WTC11 (cell line): ENCODE data around the gene CYB561D2.
A peak's percentile ranks its signal among the peaks of the same experiment; 100 is the strongest.

Experiments used
- ATF3 ChIP-seq: sonication (generic); formaldehyde crosslinking; conservative IDR thresholded peaks from 2 replicates; pipeline ENCODE4 v1.8.1; 2022; ENCODE audit warnings: mild to moderate bottlenecking, missing genetic modification reagents
- CREB1 ChIP-seq: sonication (generic); formaldehyde crosslinking; IDR thresholded peaks from 2 replicates; pipeline ENCODE4 v1.8.0; 2023; ENCODE audit warnings: mild to moderate bottlenecking, missing genetic modification reagents
- ESRRA ChIP-seq: sonication (generic); formaldehyde crosslinking; IDR thresholded peaks from 2 replicates; pipeline ENCODE4 v1.8.1; 2022; ENCODE audit warnings: mild to moderate bottlenecking, missing genetic modification reagents, borderline replicate concordance
- GRHL2 ChIP-seq: fragments of 250-450 bp; sonication (Bioruptor Pico); IDR thresholded peaks from 2 replicates; pipeline ENCODE4 v1.8.0; 2022; ENCODE audit warnings: mild to moderate bottlenecking, moderate library complexity; ENCODE audit not compliant: insufficient replicate concordance, severe bottlenecking
- NFE2L1 ChIP-seq: sonication (generic); formaldehyde crosslinking; IDR thresholded peaks from 2 replicates; pipeline ENCODE4 v1.8.1; 2023; ENCODE audit warnings: missing genetic modification reagents
- SMAD3 ChIP-seq: sonication (generic); formaldehyde crosslinking; IDR thresholded peaks from 2 replicates; pipeline ENCODE4 v1.8.0; 2022; ENCODE audit warnings: missing genetic modification reagents, mild to moderate bottlenecking, borderline replicate concordance
- SP1 ChIP-seq: sonication (generic); formaldehyde crosslinking; conservative IDR thresholded peaks from 2 replicates; pipeline ENCODE4 v1.8.1; 2022; ENCODE audit warnings: missing genetic modification reagents
- TEAD4 ChIP-seq: sonication (generic); formaldehyde crosslinking; IDR thresholded peaks from 2 replicates; pipeline ENCODE4 v1.8.0; 2022; ENCODE audit warnings: mild to moderate bottlenecking, missing genetic modification reagents
- ZBTB21 ChIP-seq: sonication (generic); formaldehyde crosslinking; IDR thresholded peaks from 2 replicates; pipeline ENCODE4 v1.8.1; 2023; ENCODE audit warnings: mild to moderate bottlenecking, missing genetic modification reagents, borderline replicate concordance
- ZNF232 ChIP-seq: sonication (generic); formaldehyde crosslinking; IDR thresholded peaks from 2 replicates; pipeline ENCODE4 v1.8.0; 2022; ENCODE audit warnings: mild to moderate bottlenecking, missing genetic modification reagents
- TF ChIP-seq, protein P1 (sequence below): sonication (generic); formaldehyde crosslinking; IDR thresholded peaks from 2 replicates; pipeline ENCODE4 v1.8.1; 2022; ENCODE audit warnings: mild to moderate bottlenecking, missing genetic modification reagents, moderate library complexity, borderline replicate concordance
- TF ChIP-seq, protein P2 (sequence below): fragments of 200-600 bp; IDR thresholded peaks from 2 replicates; pipeline ENCODE4 v1.8.0; 2022; ENCODE audit warnings: antibody characterized with exemption

DNA sequence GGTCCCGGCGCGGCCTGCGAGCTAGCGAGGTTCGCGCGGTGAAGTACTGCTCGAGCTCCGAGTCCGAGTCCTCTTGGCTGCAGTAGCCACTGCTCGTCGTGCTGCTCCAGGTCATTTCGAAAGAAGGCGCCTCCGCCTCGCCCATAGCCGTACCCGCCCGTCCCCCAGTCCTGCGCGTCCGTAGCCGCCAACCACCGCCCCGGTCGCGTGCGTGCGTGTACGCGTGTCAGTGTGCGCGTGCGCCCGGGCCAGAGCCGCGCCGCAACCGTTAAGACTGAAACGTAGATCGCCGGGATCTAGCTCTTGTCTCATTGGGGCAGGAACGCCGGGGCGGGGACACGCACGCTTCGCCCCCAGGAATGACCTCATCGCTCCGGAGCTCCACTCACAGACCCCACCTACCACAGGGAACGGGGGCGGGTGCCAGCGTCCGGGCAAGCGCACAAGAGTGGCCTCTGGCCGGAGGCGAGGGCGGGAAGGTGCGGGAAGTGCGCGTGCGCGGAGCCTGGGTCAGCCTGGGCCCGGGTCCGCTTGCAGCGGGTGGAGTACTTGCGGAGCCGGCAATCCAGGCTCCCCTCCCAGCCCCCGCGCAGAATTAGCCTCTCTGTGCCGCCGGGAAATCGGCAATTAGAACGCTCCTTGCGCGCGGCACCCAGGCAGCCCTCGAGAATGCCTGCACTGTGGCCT is 13.3 kb upstream of the CYB561D2 start:
- TF ChIP-seq, protein P1, sequence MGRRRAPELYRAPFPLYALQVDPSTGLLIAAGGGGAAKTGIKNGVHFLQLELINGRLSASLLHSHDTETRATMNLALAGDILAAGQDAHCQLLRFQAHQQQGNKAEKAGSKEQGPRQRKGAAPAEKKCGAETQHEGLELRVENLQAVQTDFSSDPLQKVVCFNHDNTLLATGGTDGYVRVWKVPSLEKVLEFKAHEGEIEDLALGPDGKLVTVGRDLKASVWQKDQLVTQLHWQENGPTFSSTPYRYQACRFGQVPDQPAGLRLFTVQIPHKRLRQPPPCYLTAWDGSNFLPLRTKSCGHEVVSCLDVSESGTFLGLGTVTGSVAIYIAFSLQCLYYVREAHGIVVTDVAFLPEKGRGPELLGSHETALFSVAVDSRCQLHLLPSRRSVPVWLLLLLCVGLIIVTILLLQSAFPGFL (CRISPR knock-in tag) = 0 out of 2 replicates have a peak, but pooled peaks have one; percentile 46
- TF ChIP-seq SMAD3 (CRISPR knock-in tag) (peak; percentile 74; the same call in 1 of the 2 replicates), CREB1 (CRISPR knock-in tag) (no peak; the same call in 1 of the 2 replicates), GRHL2 (CRISPR knock-in tag) (no peak), SP1 (CRISPR knock-in tag) (peak; percentile 79; the same call in 1 of the 2 replicates), ZBTB21 (CRISPR knock-in tag) (peak; percentile 81; the same call in 1 of the 2 replicates), TEAD4 (CRISPR knock-in tag) (no peak), ZNF232 (CRISPR knock-in tag) (peak; percentile 88; the same call in 1 of the 2 replicates), ATF3 (CRISPR knock-in tag) (no peak), NFE2L1 (CRISPR knock-in tag) (no peak; the same call in none of the 2 replicates), ESRRA (no peak)
- TF ChIP-seq, protein P2, sequence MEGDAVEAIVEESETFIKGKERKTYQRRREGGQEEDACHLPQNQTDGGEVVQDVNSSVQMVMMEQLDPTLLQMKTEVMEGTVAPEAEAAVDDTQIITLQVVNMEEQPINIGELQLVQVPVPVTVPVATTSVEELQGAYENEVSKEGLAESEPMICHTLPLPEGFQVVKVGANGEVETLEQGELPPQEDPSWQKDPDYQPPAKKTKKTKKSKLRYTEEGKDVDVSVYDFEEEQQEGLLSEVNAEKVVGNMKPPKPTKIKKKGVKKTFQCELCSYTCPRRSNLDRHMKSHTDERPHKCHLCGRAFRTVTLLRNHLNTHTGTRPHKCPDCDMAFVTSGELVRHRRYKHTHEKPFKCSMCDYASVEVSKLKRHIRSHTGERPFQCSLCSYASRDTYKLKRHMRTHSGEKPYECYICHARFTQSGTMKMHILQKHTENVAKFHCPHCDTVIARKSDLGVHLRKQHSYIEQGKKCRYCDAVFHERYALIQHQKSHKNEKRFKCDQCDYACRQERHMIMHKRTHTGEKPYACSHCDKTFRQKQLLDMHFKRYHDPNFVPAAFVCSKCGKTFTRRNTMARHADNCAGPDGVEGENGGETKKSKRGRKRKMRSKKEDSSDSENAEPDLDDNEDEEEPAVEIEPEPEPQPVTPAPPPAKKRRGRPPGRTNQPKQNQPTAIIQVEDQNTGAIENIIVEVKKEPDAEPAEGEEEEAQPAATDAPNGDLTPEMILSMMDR = no peak
